Neural crest cell (in vitro differentiated cells): ENCODE data around the gene TRIP12. TPM values are rescaled to one million over a fixed set of nuclear protein-coding genes. Genes with fewer than 3 reads are reported as not detected.

Experiments
- DNase-seq: peaks from one replicate; pipeline ENCODE4 v3.0.0; 2021; ENCODE audit warnings: low read depth, mixed read lengths, low spot score
- H3K27ac Mint-ChIP-seq: one replicate; pipeline ENCODE4 v1.8.0; 2021; ENCODE audit warnings: mild to moderate bottlenecking, mixed read lengths; ENCODE audit not compliant: unreplicated experiment
- H3K27me3 Mint-ChIP-seq: 2 replicates; pipeline ENCODE4 v1.8.0; 2021; ENCODE audit warnings: low read depth, mild to moderate bottlenecking, mixed read lengths
- H3K36me3 Mint-ChIP-seq: 2 replicates; pipeline ENCODE4 v1.8.0; 2021; ENCODE audit warnings: low read depth, mild to moderate bottlenecking, mixed read lengths
- H3K4me1 Mint-ChIP-seq: 2 replicates; pipeline ENCODE4 v1.8.0; 2021; ENCODE audit warnings: mixed read lengths
- H3K4me3 Mint-ChIP-seq: one replicate; pipeline ENCODE4 v1.8.0; 2021; ENCODE audit warnings: mild to moderate bottlenecking, mixed read lengths
- H3K9me3 Mint-ChIP-seq: 2 replicates; pipeline ENCODE4 v1.8.0; 2021; ENCODE audit warnings: mixed read lengths
- total RNA-seq: library from RNA; stranded (reverse); gene quantifications from 2 replicates; pipeline ENCODE4 v1.2.1, GENCODE V29; 2021
- TF ChIP-seq, protein P1 (sequence below): fragments of 200-600 bp; sonication (generic); conservative IDR thresholded peaks from 2 replicates; pipeline ENCODE4 v1.5.0; 2021; ENCODE audit warnings: antibody characterized with exemption, mild to moderate bottlenecking

Gene TRIP12
- total RNA-seq, 1 donor from 2014 or later, result 222 TPM

DNA sequence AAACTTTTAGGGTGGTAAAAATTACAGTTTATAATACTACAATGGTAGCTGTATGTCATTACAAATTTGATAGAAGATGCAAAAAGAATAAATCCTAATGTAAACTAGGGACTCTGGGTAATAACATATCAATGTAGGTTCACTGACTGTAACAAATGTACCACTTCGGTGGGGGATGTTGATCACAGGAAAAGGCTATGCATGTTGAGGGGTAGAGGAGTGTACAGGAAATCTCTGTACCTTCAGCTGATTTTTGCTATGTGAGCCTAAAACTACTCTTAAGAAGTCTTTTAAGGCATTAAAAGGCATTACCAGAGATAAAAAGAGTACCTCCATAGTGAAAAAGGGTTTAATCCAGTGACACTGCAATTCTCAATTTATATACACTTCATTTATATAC is 25.0 kb downstream of the TRIP12 start:
- Mint-ChIP-seq H3K36me3 (peaks cover 4% of the 10 kb centered on the region), H3K9me3 (no peaks in the 10 kb centered on the region), H3K27me3 (no peaks in the 10 kb centered on the region), H3K4me3 (no peak overlapping the region), H3K27ac (no peak overlapping the region), H3K4me1 (peaks cover 13% of the 10 kb centered on the region)
- no peak for DNase-seq
- TF ChIP-seq, protein P1, sequence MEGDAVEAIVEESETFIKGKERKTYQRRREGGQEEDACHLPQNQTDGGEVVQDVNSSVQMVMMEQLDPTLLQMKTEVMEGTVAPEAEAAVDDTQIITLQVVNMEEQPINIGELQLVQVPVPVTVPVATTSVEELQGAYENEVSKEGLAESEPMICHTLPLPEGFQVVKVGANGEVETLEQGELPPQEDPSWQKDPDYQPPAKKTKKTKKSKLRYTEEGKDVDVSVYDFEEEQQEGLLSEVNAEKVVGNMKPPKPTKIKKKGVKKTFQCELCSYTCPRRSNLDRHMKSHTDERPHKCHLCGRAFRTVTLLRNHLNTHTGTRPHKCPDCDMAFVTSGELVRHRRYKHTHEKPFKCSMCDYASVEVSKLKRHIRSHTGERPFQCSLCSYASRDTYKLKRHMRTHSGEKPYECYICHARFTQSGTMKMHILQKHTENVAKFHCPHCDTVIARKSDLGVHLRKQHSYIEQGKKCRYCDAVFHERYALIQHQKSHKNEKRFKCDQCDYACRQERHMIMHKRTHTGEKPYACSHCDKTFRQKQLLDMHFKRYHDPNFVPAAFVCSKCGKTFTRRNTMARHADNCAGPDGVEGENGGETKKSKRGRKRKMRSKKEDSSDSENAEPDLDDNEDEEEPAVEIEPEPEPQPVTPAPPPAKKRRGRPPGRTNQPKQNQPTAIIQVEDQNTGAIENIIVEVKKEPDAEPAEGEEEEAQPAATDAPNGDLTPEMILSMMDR, result no peak

DNA sequence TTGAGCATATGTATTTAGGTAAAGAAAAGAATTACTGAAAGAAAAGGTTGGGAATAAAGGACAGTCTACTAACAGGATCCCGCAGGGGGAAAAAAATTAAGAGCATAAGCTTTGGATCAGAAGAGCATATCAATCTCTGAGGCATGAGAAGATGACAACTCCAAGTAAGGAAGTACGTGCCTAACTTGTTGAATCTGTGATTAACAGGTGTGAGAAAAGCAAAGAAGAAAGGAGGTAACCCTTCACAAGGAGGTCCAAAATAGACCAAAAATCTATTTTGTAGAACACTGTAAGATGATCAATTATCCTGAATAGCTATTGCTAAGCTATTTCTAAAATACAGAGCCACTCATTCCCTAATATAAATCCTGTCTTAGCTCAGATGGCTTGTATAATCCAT is 32.8 kb downstream of the TRIP12 start:
- no peaks in the 10 kb centered on the region for H3K36me3 Mint-ChIP-seq
- TF ChIP-seq, protein P1, result no peak
- H3K27ac Mint-ChIP-seq, result peak overlapping the region; percentile 19
- no peaks in the 10 kb centered on the region for H3K27me3 Mint-ChIP-seq
- H3K9me3 Mint-ChIP-seq, result no peaks in the 10 kb centered on the region
- H3K4me1 Mint-ChIP-seq, result peaks cover 10% of the 10 kb centered on the region
- H3K4me3 Mint-ChIP-seq, result no peak overlapping the region
- DNase-seq, result no peak

DNA sequence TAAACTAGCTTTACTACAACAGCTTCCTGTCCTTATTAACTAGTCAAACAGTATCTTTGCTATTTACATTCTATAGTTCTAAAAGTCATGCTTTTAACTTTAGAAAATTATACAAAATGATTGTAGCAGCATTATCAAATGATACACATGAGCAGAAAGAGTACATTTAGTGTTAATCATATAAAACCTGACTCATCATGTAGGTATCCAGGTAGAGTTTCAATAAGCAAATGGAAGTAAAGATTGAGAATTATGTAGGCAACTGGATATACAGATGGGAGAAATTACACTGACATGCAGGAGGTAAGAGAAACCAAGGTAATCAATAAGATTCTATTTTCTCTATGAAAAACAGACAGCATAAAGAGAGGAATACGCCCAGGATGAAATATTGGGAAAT is 33.8 kb downstream of the TRIP12 start:
- Mint-ChIP-seq H3K27me3 (no peaks in the 10 kb centered on the region), H3K36me3 (no peaks in the 10 kb centered on the region), H3K27ac (no peak overlapping the region), H3K4me3 (no peak overlapping the region), H3K9me3 (no peaks in the 10 kb centered on the region), H3K4me1 (peaks cover 10% of the 10 kb centered on the region)
- TF ChIP-seq, protein P1, result no peak
- no peak for DNase-seq

DNA sequence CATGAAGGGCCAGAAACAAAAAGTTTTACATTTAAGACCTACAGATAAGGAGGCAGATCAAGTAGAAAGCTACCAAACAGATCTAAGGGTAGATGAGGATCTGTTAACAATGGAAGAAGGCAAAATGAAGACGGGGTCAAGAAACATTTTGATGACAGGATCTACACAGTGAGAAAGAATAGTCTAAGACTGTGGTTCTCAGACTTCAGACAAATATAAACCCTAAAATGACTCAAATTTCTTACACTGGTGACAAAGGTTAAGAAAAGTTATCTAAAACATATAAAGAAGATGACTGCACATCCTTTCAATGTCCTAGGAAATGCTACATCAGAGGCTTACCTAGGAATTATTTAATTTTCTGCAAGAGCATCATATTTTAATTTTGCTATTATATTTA is 34.4 kb downstream of the TRIP12 start:
- Mint-ChIP-seq H3K4me1 (peaks cover 14% of the 10 kb centered on the region), H3K4me3 (no peak overlapping the region), H3K27me3 (no peaks in the 10 kb centered on the region), H3K27ac (no peak overlapping the region), H3K36me3 (no peaks in the 10 kb centered on the region), H3K9me3 (no peaks in the 10 kb centered on the region)
- no peak for DNase-seq
- TF ChIP-seq, protein P1, result no peak

DNA sequence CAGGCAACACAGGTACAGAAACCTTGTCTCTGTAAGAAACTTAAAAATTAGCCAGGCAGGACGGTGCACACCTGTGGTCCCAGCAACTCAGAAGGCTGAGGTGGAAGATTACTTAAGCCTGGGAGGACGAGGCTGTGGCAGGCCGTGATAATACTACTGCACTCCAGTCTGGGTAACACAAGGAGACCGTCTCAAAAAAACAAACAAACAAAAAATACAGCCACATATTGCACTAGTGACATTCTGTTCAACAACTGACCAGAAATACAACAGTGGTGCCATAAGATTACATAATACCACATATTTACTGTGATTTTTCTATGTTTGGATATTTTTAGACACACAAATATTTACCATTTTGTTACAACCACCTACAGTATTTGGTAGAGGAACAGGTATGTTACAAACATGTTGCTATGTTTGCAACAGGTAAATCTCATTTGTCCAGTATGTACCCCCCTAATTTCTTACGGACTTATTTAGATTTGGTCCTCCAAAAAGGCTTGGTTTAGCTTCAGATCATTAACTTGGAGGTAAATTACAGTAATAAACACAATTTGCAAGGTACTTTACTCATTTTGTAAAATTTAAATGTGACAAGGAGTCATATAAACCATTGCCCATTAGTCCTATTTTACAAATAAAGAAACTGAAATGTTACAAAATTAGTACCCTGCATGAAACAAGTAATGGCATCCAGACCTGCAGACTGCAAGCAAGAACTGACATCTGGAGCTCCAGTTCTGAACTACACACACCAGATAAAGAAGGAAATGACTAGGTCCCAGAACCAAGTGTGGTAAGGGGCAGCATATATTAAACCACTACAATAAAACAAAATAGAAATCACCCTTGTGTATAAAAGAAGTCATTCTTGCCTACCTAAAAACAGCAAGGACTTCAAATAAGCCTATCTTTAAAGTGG is 36.8 kb downstream of the TRIP12 start:
- H3K9me3 Mint-ChIP-seq, result no peaks in the 10 kb centered on the region
- no peak overlapping the region for H3K27ac Mint-ChIP-seq
- H3K27me3 Mint-ChIP-seq, result no peaks in the 10 kb centered on the region
- no peaks in the 10 kb centered on the region for H3K36me3 Mint-ChIP-seq
- DNase-seq, result no peak
- TF ChIP-seq, protein P1, result no peak
- no peak overlapping the region for H3K4me3 Mint-ChIP-seq
- H3K4me1 Mint-ChIP-seq, result peaks cover 10% of the 10 kb centered on the region
